KBM-7 (cell line): ENCODE results near the gene PAH.
A peak's percentile ranks its signal among the peaks of the same experiment; 100 is the strongest.

Experiments
- DNase-seq: peaks from one replicate; pipeline ENCODE4 v3.0.0-alpha.2; 2015
- in situ Hi-C: fragments of 300-500 bp; cut with MboI; formaldehyde crosslinking; loops from 2 replicates; pipeline ENCODE4 v1.14.3; 2020; ENCODE audit warnings: low sequenced_read_pairs, low pct_unique_long_range_greater_than_20kb, mixed read lengths

The PAH gene

GRCh38 chr12:102905229-102905628 is 11.8 kb downstream of the PAH start:
- in situ Hi-C loops = no loop called here

GRCh38 chr12:102903337-102904007 is 13.6 kb downstream of the PAH start:
- DNase-seq = no peak
- in situ Hi-C loops = no loop called here

More at GRCh38 chr12:102905229-102905628, 11.8 kb downstream of the PAH start:
- DNase-seq = no peak

- in situ Hi-C loops = no loop called here
These were observed 15.0 kb downstream of the PAH start for GRCh38 chr12:102902093-102902492.

GRCh38 chr12:102900389-102900788 is 16.7 kb downstream of the PAH start:
- no peak for DNase-seq
- in situ Hi-C loops = no loop called here

More at GRCh38 chr12:102902093-102902492, 15.0 kb downstream of the PAH start:
- DNase-seq = no peak

GRCh38 chr12:102896067-102896466 is 21.0 kb downstream of the PAH start:
- DNase-seq = peak; percentile 8
- in situ Hi-C loops = no loop called here

- no peak for DNase-seq
- in situ Hi-C loops = no loop called here
These were observed 25.3 kb downstream of the PAH start for GRCh38 chr12:102891756-102892155.

GRCh38 chr12:102888511-102888910 is 28.5 kb downstream of the PAH start:
- in situ Hi-C loops = no loop called here
- no peak for DNase-seq

GRCh38 chr12:102885043-102885932 is 31.8 kb downstream of the PAH start:
- in situ Hi-C loops = no loop called here
- no peak for DNase-seq

GRCh38 chr12:102883204-102883799 is 33.7 kb downstream of the PAH start:
- in situ Hi-C loops = no loop called here
- DNase-seq = peak; percentile 59

- no peak for DNase-seq
- in situ Hi-C loops = no loop called here
These were observed 36.3 kb downstream of the PAH start for GRCh38 chr12:102880783-102881182.

GRCh38 chr12:102879144-102879763 is 37.8 kb downstream of the PAH start:
- DNase-seq = peak; percentile 78
- in situ Hi-C loops = no loop called here

GRCh38 chr12:102876883-102877282 is 40.2 kb downstream of the PAH start:
- DNase-seq = no peak
- in situ Hi-C loops = no loop called here

- no peak for DNase-seq
- in situ Hi-C loops = no loop called here
These were observed 42.2 kb downstream of the PAH start for GRCh38 chr12:102874819-102875218.

GRCh38 chr12:102873077-102873476 is 44.0 kb downstream of the PAH start:
- in situ Hi-C loops = no loop called here
- DNase-seq = no peak

- no peak for DNase-seq
- in situ Hi-C loops = no loop called here
These were observed 46.0 kb downstream of the PAH start for GRCh38 chr12:102871014-102871413.

- no peak for DNase-seq
- in situ Hi-C loops = no loop called here
These were observed 47.5 kb downstream of the PAH start for GRCh38 chr12:102869571-102869970.

GRCh38 chr12:102865821-102866615 is 51.0 kb downstream of the PAH start:
- in situ Hi-C loops = no loop called here
- no peak for DNase-seq

GRCh38 chr12:102862486-102862885 is 54.6 kb downstream of the PAH start:
- in situ Hi-C loops = no loop called here
- DNase-seq = no peak

GRCh38 chr12:102851246-102851645 is 65.8 kb downstream of the PAH start:
- in situ Hi-C loops = no loop called here
- DNase-seq = no peak
